ENCODE data around the gene TRAPPC2.

DNA sequence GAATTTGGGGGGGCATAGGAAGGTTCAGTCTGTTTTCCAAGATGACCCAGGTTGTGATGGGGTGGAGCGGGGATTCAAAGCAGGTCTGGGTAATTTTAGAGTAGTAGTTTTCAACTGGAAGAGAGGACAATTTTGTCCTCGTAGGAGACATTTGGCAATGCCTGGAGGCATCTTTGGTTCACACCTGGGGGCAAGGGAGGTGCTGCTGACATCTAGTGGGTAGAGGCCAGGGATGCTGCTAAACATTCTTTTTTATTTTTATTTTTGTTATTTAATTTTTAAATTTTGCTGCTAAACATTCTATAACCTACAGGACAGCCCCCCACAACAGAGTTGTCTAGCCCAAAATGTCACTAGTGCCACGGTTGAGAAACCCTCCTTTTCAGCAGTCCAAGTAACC, 43.6 kb downstream of the TRAPPC2 start:
- TF ChIP-seq, protein P1, sequence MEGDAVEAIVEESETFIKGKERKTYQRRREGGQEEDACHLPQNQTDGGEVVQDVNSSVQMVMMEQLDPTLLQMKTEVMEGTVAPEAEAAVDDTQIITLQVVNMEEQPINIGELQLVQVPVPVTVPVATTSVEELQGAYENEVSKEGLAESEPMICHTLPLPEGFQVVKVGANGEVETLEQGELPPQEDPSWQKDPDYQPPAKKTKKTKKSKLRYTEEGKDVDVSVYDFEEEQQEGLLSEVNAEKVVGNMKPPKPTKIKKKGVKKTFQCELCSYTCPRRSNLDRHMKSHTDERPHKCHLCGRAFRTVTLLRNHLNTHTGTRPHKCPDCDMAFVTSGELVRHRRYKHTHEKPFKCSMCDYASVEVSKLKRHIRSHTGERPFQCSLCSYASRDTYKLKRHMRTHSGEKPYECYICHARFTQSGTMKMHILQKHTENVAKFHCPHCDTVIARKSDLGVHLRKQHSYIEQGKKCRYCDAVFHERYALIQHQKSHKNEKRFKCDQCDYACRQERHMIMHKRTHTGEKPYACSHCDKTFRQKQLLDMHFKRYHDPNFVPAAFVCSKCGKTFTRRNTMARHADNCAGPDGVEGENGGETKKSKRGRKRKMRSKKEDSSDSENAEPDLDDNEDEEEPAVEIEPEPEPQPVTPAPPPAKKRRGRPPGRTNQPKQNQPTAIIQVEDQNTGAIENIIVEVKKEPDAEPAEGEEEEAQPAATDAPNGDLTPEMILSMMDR (IDR thresholded peaks at IDR 0.05), result no peak
- no peak for TF ChIP-seq EP300 (IDR thresholded peaks at IDR 0.05)
- no peak for TF ChIP-seq POLR2A (IDR thresholded peaks at IDR 0.05)
- TF ChIP-seq POLR2AphosphoS5 (IDR thresholded peaks at IDR 0.05), result no peak
